Activated B cell treated with CpG ODN at 0.5 μM for 24 hours (primary cell): Measurements from ENCODE around the gene FPR2. TPM values are rescaled to one million over a fixed set of nuclear protein-coding genes. Genes with fewer than 3 reads are reported as not detected.
A peak's percentile ranks its signal among the peaks of the same experiment; 100 is the strongest.

Experiments
- ATAC-seq: fragments of 200-7000 bp; cut with Tn5 transposase; one replicate; pipeline ENCODE4 v1.10.0; 2021; ENCODE audit warnings: low read depth, mild to moderate bottlenecking, moderate library complexity
- CTCF ChIA-PET: fragments of 350-600 bp; sonication (Branson Sonifier 250); formaldehyde crosslinking; loops from one replicate; lab custom pipeline; 2021; ENCODE audit warnings: antibody characterized with exemption; lab: Charles Lee
- POLR2A ChIA-PET: fragments of 350-600 bp; sonication (Branson Sonifier 250); formaldehyde crosslinking; loops from one replicate; lab custom pipeline; 2021; ENCODE audit warnings: antibody characterized with exemption; lab: Charles Lee
- DNase-seq: peaks from one replicate; pipeline ENCODE4 v3.0.0; 2022
- H3K27ac Mint-ChIP-seq: one replicate; pipeline ENCODE4 v1.8.0; 2020; ENCODE audit warnings: mixed read lengths
- H3K27me3 Mint-ChIP-seq: one replicate; pipeline ENCODE4 v1.8.0; 2021; ENCODE audit warnings: mixed read lengths
- H3K36me3 Mint-ChIP-seq: one replicate; pipeline ENCODE4 v1.8.0; 2021; ENCODE audit warnings: low read depth, mixed read lengths
- H3K4me1 Mint-ChIP-seq: one replicate; pipeline ENCODE4 v1.8.0; 2021; ENCODE audit warnings: mixed read lengths
- H3K4me3 Mint-ChIP-seq: one replicate; pipeline ENCODE4 v1.8.0; 2020; ENCODE audit warnings: mild to moderate bottlenecking, mixed read lengths
- H3K9me3 Mint-ChIP-seq: one replicate; pipeline ENCODE4 v1.8.0; 2020; ENCODE audit warnings: mixed read lengths
- intact Hi-C: fragments of 100-400 bp; cut with micrococcal nuclease; formaldehyde crosslinking; loops from one replicate; pipeline ENCODE4 v1.15.1; 2024
- total RNA-seq: library from RNA; stranded (reverse); gene quantifications from 2 replicates; pipeline ENCODE4 v1.2.3, GENCODE V29; 2022
- TF ChIP-seq, protein P1 (sequence below): fragments of 200-600 bp; IDR thresholded peaks from one replicate; pipeline ENCODE4 v1.8.0; 2022; ENCODE audit warnings: antibody characterized with exemption, mild to moderate bottlenecking

The FPR2 gene, protein sequence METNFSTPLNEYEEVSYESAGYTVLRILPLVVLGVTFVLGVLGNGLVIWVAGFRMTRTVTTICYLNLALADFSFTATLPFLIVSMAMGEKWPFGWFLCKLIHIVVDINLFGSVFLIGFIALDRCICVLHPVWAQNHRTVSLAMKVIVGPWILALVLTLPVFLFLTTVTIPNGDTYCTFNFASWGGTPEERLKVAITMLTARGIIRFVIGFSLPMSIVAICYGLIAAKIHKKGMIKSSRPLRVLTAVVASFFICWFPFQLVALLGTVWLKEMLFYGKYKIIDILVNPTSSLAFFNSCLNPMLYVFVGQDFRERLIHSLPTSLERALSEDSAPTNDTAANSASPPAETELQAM
- 0.12 TPM in 1 of 2 replicates, not detected in the other for total RNA-seq

DNA sequence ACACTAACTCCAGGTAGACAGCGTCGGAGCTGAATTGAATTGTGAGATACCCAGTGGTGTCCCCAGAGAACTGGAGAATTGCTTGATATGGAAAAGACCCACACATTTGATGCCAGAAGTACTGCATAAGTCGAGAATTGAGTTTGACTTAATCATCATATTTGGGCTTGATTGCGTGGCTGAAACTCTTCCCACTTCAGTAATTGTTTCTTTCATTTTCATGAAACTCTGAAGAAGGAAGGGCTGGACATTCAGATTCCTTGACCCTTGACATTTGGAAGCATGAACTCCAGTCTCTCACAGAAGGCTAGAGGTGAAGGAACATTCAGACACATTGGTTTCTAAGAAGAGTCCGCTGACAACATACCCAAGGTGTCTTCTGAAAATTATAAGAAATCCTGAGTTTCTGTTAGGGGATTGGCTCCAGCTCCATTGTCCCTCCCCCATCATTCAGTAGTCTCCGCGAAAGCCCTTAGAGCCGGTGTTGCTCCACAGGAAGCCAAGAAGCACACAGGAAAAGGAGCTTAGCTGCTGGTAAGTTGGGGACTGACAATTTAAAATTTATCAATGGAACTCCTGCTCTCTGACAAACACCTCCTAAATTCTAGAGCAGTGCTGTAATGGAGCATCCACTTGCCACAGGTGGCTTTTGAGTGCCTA lies at the start of gene FPR2:
FPR2 (plus strand) TSS at position 484 of the 660 bp plus-strand sequence. CDS start 7,479 bp downstream, outside the sequence.
- CTCF ChIA-PET: no interaction called here
- H3K27ac Mint-ChIP-seq: no peak within 1 kb of the TSS
- POLR2A ChIA-PET: no interaction called here
- H3K4me3 Mint-ChIP-seq: no peak within 1 kb of the TSS
- ATAC-seq (no peak), DNase-seq (no peak)
- H3K36me3 Mint-ChIP-seq: no peaks in the 10 kb centered on the region
- no peaks in the 10 kb centered on the region for H3K4me1 Mint-ChIP-seq
- H3K9me3 Mint-ChIP-seq: no peaks in the 10 kb centered on the region
- H3K27me3 Mint-ChIP-seq: peaks cover 28% of the 10 kb centered on the region
- TF ChIP-seq, protein P1, sequence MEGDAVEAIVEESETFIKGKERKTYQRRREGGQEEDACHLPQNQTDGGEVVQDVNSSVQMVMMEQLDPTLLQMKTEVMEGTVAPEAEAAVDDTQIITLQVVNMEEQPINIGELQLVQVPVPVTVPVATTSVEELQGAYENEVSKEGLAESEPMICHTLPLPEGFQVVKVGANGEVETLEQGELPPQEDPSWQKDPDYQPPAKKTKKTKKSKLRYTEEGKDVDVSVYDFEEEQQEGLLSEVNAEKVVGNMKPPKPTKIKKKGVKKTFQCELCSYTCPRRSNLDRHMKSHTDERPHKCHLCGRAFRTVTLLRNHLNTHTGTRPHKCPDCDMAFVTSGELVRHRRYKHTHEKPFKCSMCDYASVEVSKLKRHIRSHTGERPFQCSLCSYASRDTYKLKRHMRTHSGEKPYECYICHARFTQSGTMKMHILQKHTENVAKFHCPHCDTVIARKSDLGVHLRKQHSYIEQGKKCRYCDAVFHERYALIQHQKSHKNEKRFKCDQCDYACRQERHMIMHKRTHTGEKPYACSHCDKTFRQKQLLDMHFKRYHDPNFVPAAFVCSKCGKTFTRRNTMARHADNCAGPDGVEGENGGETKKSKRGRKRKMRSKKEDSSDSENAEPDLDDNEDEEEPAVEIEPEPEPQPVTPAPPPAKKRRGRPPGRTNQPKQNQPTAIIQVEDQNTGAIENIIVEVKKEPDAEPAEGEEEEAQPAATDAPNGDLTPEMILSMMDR: no peak
- intact Hi-C loops: no loop called here

DNA sequence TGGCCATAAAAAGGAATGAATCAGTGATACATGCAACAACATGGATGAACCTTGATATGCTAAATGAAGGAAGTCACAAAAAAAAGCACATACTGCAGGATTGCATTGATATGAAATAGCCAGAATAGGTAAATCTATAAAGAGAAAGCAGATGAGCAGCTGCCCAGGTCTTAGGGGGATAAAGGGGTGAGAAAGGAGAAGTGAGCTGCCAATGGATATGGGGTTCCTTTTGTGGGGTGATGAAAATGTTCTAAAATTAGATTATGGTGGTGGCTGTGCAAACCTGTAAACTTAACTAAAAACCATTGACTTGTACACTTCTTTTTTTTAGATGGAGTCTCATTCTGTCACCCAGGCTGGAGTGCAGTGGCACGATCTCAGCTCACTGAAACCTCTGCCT lies 49.3 kb upstream of the FPR2 start:
- Mint-ChIP-seq H3K27ac (no peak overlapping the region), H3K36me3 (peaks cover 4% of the 10 kb centered on the region), H3K9me3 (peaks cover 4% of the 10 kb centered on the region), H3K4me3 (peak overlapping the region; percentile 12), H3K27me3 (peaks cover 6% of the 10 kb centered on the region), H3K4me1 (peaks cover 26% of the 10 kb centered on the region)
- TF ChIP-seq, protein P1: no peak
- ChIA-PET POLR2A (interaction anchor here (0.5 kb wide), 1 partner anchor 477 kb away, joined by 9 read pairs; no protein-coding TSS in a partner anchor), CTCF (no interaction called here)
- intact Hi-C loops: no loop called here
- DNase-seq: no peak
- ATAC-seq: no peak

DNA sequence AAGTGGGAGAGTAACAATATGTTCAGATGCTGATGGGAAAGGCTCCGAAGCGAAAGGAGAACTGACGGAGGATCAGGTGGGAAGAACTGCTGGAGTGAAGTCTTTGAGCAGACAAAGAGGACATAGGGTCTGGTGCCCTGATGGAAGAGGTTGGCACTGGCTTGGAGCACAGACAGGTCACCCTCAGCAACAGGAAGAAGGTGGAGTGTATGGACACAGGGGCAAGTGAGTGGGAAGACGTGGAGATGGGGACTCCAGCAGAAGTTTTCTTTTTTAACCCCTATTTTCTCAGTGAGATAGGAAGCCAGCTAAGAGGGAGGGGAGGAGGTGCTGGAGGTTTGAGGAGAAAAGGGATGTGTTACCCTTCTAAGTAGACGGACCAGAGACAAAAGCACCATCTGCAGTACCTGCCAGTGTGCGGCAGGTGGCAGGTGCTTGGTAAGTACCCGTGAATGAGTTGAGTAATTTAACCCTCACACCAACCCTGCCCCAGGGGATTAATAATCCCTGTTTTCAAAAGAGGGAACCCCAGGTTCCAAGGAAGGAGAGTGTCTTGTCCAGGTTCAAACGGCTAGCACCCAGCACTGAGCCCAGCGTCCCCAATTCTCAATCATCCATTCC lies 48.4 kb upstream of the FPR2 start:
- DNase-seq (no peak), ATAC-seq (peak; percentile 50)
- H3K36me3 Mint-ChIP-seq: no peaks in the 10 kb centered on the region
- peaks cover 4% of the 10 kb centered on the region for H3K9me3 Mint-ChIP-seq
- no peak overlapping the region for H3K4me3 Mint-ChIP-seq
- ChIA-PET CTCF (interaction anchor here (1.6 kb wide), 1 partner anchor 65 kb away, joined by 4 read pairs; no protein-coding TSS in a partner anchor), POLR2A (no interaction called here)
- H3K27ac Mint-ChIP-seq: no peak overlapping the region
- peaks cover 8% of the 10 kb centered on the region for H3K27me3 Mint-ChIP-seq
- peaks cover 26% of the 10 kb centered on the region for H3K4me1 Mint-ChIP-seq
- intact Hi-C loops: no loop called here
- TF ChIP-seq, protein P1: no peak

DNA sequence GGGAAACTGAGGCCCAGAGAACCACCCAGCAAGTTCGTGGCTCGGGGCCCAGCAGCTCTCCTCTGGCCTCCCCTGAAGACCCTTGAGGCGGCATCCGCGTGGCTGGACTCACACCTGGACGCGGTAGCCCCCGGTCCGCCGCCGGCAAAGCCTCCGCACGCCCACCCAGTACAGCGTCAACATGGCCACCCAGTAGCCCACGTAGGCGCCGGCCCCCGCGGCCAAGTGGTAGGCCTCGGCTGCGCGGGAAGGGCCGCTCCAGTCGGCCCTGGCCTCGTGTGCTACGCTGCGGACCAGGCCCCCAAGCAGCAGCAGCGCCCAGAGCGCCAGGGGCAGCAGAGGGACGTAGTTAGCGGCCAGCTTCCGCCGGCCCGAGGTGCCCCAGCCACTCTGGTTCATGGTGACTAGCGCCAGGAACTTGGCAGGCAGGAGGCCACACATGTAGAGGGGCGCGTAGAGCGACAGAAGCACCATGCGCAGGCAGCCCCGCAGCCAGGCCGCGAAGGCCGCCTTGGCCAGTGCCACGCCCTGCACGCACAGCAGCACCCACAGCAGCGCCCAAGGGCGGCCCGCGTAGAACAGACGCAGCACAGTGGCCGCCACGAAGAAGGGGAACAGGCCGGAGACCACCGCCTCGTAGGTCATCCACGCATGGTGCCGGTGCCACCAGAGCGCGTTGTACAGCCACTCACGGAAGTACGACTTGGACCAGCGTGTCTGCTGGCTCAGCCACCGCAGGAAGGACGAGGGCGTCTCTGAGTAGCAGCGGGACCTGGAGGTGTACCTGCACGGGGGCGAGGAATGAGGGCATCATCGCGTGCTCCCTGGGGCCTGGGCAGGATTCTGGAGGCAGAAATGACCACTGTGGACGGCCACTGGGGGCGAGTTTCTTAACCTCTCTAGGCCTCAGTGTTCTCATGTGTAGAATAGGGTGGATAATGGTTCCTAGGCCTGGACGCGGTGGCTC lies 47.4 kb upstream of the FPR2 start:
- intact Hi-C loops: no loop called here
- no peak for DNase-seq
- H3K36me3 Mint-ChIP-seq: no peaks in the 10 kb centered on the region
- no peak overlapping the region for H3K4me3 Mint-ChIP-seq
- CTCF ChIA-PET: interaction anchor here (1.6 kb wide), 1 partner anchor 64 kb away, joined by 4 read pairs; no protein-coding TSS in a partner anchor
- H3K9me3 Mint-ChIP-seq: peaks cover 4% of the 10 kb centered on the region
- TF ChIP-seq, protein P1: no peak
- POLR2A ChIA-PET: no interaction called here
- no peak overlapping the region for H3K27ac Mint-ChIP-seq
- H3K4me1 Mint-ChIP-seq: peaks cover 26% of the 10 kb centered on the region
- no peak for ATAC-seq
- peaks cover 13% of the 10 kb centered on the region for H3K27me3 Mint-ChIP-seq
